Right kidney (tissue), 1 donor: ENCODE results near the gene SLC39A7.
"Not testable (repeated sequence)": the region's sequence is repeated elsewhere in the genome, so short reads cannot be mapped to it uniquely, and the experiment has no call there.

ENCODE experiments used
- DNase-seq: peaks from one replicate; pipeline ENCODE4 v3.0.0-alpha.2; 2016

Gene SLC39A7

GRCh38 chr6:33204415-33205190 is 3.9 kb downstream of the SLC39A7 start, which contains the start of gene HSD17B8:
TSS of gene HSD17B8 (plus strand) at chr6:33204655. CDS start at chr6:33204669, 14 bp downstream.
- DNase-seq: peak; percentile 84

- DNase-seq: no peak
These were observed 4.7 kb downstream of the SLC39A7 start for GRCh38 chr6:33205191-33206026.

GRCh38 chr6:33206027-33206863 is 5.6 kb downstream of the SLC39A7 start:
- DNase-seq: no peak

- no peak for DNase-seq
These were observed 6.3 kb downstream of the SLC39A7 start for GRCh38 chr6:33206864-33207551.

GRCh38 chr6:33207552-33208090 is 7.0 kb downstream of the SLC39A7 start:
- DNase-seq: no peak

GRCh38 chr6:33208091-33208967 is 7.7 kb downstream of the SLC39A7 start, which contains the start of gene RING1:
TSS of gene RING1 (plus strand) at chr6:33208500. CDS start at chr6:33208823, 323 bp downstream.
- peak; percentile 92 for DNase-seq

GRCh38 chr6:33209856-33210255 is 9.2 kb downstream of the SLC39A7 start:
- DNase-seq: no peak

GRCh38 chr6:33211136-33211535 is 10.5 kb downstream of the SLC39A7 start:
- DNase-seq: no peak

- no peak for DNase-seq
These were observed 11.2 kb downstream of the SLC39A7 start for GRCh38 chr6:33211666-33212422.

GRCh38 chr6:33212857-33213165 is 12.1 kb downstream of the SLC39A7 start:
- no peak for DNase-seq

GRCh38 chr6:33213166-33213988 is 12.7 kb downstream of the SLC39A7 start:
- peak; percentile 64 for DNase-seq

- DNase-seq: no peak
These were observed 13.3 kb downstream of the SLC39A7 start for GRCh38 chr6:33213989-33214335.

GRCh38 chr6:33215271-33216116 is 14.8 kb downstream of the SLC39A7 start:
- DNase-seq: no peak

GRCh38 chr6:33216117-33216649 is 15.5 kb downstream of the SLC39A7 start:
- DNase-seq: no peak

GRCh38 chr6:33217246-33217645 is 16.6 kb downstream of the SLC39A7 start:
- DNase-seq: no peak

- no peak for DNase-seq
These were observed 17.0 kb downstream of the SLC39A7 start for GRCh38 chr6:33217681-33218080.

GRCh38 chr6:33226503-33227120 is 25.9 kb downstream of the SLC39A7 start:
- not testable (repeated sequence) for DNase-seq
